C4-2B (cell line): ENCODE results near the gene SATL1.

Experiments
- ZFX ChIP-seq: fragments of 450-650 bp; IDR thresholded peaks from 2 replicates; pipeline ENCODE4 v1.6.1; 2017
- TF ChIP-seq, protein P1 (sequence below): fragments of 450-650 bp; conservative IDR thresholded peaks from 2 replicates; pipeline ENCODE4 v1.5.1; 2017; ENCODE audit warnings: mild to moderate bottlenecking

- TF ChIP-seq, protein P1, sequence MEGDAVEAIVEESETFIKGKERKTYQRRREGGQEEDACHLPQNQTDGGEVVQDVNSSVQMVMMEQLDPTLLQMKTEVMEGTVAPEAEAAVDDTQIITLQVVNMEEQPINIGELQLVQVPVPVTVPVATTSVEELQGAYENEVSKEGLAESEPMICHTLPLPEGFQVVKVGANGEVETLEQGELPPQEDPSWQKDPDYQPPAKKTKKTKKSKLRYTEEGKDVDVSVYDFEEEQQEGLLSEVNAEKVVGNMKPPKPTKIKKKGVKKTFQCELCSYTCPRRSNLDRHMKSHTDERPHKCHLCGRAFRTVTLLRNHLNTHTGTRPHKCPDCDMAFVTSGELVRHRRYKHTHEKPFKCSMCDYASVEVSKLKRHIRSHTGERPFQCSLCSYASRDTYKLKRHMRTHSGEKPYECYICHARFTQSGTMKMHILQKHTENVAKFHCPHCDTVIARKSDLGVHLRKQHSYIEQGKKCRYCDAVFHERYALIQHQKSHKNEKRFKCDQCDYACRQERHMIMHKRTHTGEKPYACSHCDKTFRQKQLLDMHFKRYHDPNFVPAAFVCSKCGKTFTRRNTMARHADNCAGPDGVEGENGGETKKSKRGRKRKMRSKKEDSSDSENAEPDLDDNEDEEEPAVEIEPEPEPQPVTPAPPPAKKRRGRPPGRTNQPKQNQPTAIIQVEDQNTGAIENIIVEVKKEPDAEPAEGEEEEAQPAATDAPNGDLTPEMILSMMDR = peak; percentile 33
- no peak for TF ChIP-seq ZFX
Observed at GRCh38 chrX:85288992-85289723, 45.6 kb upstream of the SATL1 start.
